Measurements from ENCODE around the gene SRGAP3. TPM values are rescaled to one million over a fixed set of nuclear protein-coding genes. Genes with fewer than 3 reads are reported as not detected.
A peak's percentile ranks its signal among the peaks of the same experiment; 100 is the strongest.

The SRGAP3 gene
- total RNA-seq, 1 experiment from 2014 or later, result 7.6 TPM

GRCh38 chr3:8981700-8982099 is 267.7 kb downstream of the SRGAP3 start:
- DNase-seq (ENCODE audit: low read depth), result no peak
- in situ Hi-C loops (cut with HindIII; ENCODE audit: low pct_unique_long_range_greater_than_20kb, low sequenced_read_pairs), result no loop called here

GRCh38 chr3:8981296-8981695 is 268.1 kb downstream of the SRGAP3 start:
- DNase-seq (ENCODE audit: low read depth), result no peak
- in situ Hi-C loops (cut with HindIII; ENCODE audit: low pct_unique_long_range_greater_than_20kb, low sequenced_read_pairs), result no loop called here

GRCh38 chr3:8980756-8981257 is 268.6 kb downstream of the SRGAP3 start:
- DNase-seq (ENCODE audit: low read depth), result no peak
- in situ Hi-C loops (cut with HindIII; ENCODE audit: low pct_unique_long_range_greater_than_20kb, low sequenced_read_pairs), result no loop called here

- in situ Hi-C loops (cut with HindIII; ENCODE audit: low pct_unique_long_range_greater_than_20kb, low sequenced_read_pairs), result no loop called here
- DNase-seq (ENCODE audit: low read depth), result no peak
Measured at GRCh38 chr3:8979262-8979661, 270.2 kb downstream of the SRGAP3 start.

DNA sequence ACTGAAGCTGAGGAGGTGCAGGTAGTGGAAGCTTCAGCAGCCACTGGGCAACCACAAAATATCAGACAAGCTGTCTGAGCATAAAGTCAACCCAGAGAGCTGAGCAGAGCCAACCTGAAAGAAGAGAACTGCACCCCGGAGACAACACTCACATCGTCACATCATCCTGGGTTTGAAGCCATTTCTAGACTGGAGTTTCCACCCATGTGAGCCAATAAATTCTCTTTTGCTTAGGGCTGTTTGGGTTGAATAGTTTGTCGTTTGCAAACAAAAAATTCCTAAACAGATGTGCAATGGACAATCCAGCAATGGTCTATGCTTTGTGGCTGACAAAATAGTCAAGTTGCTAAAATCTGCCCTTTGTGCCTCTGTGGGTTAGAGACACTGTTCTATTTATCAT is 270.9 kb downstream of the SRGAP3 start:
- no peak for DNase-seq (ENCODE audit: low read depth)
- in situ Hi-C loops (cut with HindIII; ENCODE audit: low pct_unique_long_range_greater_than_20kb, low sequenced_read_pairs), result no loop called here

DNA sequence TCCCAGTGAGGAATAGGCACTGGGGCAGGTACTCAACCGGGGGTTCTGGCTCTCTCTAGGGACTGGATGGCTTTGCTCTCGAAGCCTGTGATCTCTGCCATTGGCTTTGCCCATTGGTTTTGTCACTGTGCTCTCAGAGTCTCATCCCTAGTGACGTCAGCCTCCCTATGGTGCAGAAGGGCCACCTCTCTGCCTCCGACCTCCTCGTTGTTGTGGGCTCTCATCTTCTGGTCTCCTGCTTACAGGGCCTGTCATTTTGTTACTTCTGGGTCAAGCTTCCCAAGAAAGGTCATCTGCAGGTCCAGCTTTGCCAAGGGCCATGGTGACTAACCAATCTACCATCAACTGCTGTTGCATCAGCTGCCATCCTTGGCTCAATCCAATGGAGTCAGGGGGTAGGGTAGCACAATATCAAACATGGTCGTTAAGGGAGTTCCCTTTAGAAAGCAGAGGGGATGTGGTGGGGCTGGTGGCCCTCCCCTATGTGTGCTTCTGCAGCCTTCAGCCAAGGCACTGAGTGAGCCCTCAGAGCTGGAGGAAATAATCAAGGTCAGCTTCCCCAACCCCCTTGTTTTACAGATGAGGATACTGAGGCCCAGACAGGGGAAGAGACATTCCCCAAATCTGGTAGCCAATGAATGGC is 272.8 kb downstream of the SRGAP3 start:
- in situ Hi-C loops (cut with HindIII; ENCODE audit: low pct_unique_long_range_greater_than_20kb, low sequenced_read_pairs), result no loop called here
- no peak for DNase-seq (ENCODE audit: low read depth)

GRCh38 chr3:8975081-8976020 is 274.1 kb downstream of the SRGAP3 start:
- no peak for DNase-seq (ENCODE audit: low read depth)
- in situ Hi-C loops (cut with HindIII; ENCODE audit: low pct_unique_long_range_greater_than_20kb, low sequenced_read_pairs), result no loop called here

GRCh38 chr3:8974458-8974857 is 275.0 kb downstream of the SRGAP3 start:
- in situ Hi-C loops (cut with HindIII; ENCODE audit: low pct_unique_long_range_greater_than_20kb, low sequenced_read_pairs), result no loop called here
- no peak for DNase-seq (ENCODE audit: low read depth)

GRCh38 chr3:8972639-8973038 is 276.8 kb downstream of the SRGAP3 start:
- peak; percentile 28 for DNase-seq (ENCODE audit: low read depth)

GRCh38 chr3:8970971-8971589 is 278.4 kb downstream of the SRGAP3 start:
- peak; percentile 41 for DNase-seq (ENCODE audit: low read depth)
- in situ Hi-C loops (cut with HindIII; ENCODE audit: low pct_unique_long_range_greater_than_20kb, low sequenced_read_pairs), result no loop called here

More at GRCh38 chr3:8972639-8973038, 276.8 kb downstream of the SRGAP3 start:
- in situ Hi-C loops (cut with HindIII; ENCODE audit: low pct_unique_long_range_greater_than_20kb, low sequenced_read_pairs), result no loop called here

DNA sequence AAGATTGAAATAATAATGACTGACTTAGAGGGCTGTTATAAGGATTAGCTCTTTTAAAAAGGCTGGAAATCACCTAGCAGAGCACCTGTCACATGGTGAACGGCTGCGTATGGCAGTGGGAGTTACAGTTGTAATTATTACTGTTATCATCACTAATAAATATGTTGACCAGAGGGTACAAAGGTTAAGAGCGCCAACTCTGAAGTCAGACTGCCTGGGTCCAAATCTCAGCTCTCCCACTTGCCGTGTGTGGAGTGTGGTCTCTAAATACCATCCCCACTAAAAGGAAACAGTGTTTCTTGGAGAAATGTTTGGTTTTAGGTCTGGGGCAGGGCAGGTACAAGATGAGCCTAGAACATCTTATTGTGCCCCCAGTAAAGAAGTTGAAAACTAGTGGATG is 280.2 kb downstream of the SRGAP3 start:
- in situ Hi-C loops (cut with HindIII; ENCODE audit: low pct_unique_long_range_greater_than_20kb, low sequenced_read_pairs), result no loop called here
- no peak for DNase-seq (ENCODE audit: low read depth)

DNA sequence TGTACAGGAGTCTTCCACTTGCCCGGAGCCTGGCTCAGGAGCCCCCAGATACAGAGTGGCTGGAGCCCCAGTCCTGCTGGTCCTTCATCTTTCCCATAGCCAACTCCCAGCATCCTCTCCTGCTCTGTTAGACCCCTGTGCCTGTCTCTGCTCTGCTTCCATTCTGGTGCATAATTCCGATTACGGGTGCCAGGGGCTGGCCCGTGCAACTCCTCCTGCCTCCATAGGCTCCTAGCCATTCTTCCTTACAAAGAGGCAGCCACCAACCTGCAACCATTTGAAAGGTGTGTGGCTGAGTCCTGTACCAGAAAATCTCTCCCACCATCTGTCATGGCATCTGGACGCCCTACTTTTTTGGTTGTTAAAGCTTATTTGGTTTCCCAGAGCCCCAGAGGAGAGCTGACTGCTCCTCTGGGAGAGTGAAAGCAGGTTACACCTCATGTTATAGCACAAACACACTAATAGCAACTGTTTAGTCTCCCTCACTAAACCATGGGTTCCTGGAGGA is 281.0 kb downstream of the SRGAP3 start:
- in situ Hi-C loops (cut with HindIII; ENCODE audit: low pct_unique_long_range_greater_than_20kb, low sequenced_read_pairs), result no loop called here
- no peak for DNase-seq (ENCODE audit: low read depth)

- in situ Hi-C loops (cut with HindIII; ENCODE audit: low pct_unique_long_range_greater_than_20kb, low sequenced_read_pairs), result no loop called here
Measured at GRCh38 chr3:8967553-8967952, 281.9 kb downstream of the SRGAP3 start.

DNA sequence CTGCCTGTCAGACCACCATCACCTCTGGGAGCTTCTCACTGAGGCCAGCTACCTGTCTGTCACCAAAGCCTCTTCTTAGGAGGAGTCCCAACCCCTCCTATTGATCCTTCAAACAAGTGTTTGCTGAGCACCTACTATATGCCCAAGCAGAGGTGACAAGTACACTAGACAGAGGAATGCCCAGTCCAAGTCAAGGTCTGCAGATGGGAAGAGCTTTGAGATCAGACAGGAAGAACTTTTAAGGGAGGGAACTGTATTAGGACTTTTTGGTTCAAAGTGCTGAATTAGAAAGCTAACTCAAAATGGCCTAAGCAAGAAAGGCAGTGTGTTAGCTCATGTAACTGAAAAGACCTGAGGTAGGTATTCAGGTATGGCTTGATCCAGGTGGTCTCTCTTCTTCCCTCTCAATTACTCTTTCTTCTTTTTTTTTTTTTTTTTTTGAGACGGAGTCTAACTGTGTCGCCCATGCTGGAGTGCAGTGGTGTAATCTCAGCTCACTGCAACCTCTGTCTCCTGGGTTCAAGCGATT is 282.6 kb downstream of the SRGAP3 start:
- in situ Hi-C loops (cut with HindIII; ENCODE audit: low pct_unique_long_range_greater_than_20kb, low sequenced_read_pairs), result no loop called here
- DNase-seq (ENCODE audit: low read depth), result no peak

More at GRCh38 chr3:8967553-8967952, 281.9 kb downstream of the SRGAP3 start:
- no peak for DNase-seq (ENCODE audit: low read depth)

GRCh38 chr3:8966150-8966819 is 283.2 kb downstream of the SRGAP3 start:
- no peak for DNase-seq (ENCODE audit: low read depth)
- in situ Hi-C loops (cut with HindIII; ENCODE audit: low pct_unique_long_range_greater_than_20kb, low sequenced_read_pairs), result no loop called here

DNA sequence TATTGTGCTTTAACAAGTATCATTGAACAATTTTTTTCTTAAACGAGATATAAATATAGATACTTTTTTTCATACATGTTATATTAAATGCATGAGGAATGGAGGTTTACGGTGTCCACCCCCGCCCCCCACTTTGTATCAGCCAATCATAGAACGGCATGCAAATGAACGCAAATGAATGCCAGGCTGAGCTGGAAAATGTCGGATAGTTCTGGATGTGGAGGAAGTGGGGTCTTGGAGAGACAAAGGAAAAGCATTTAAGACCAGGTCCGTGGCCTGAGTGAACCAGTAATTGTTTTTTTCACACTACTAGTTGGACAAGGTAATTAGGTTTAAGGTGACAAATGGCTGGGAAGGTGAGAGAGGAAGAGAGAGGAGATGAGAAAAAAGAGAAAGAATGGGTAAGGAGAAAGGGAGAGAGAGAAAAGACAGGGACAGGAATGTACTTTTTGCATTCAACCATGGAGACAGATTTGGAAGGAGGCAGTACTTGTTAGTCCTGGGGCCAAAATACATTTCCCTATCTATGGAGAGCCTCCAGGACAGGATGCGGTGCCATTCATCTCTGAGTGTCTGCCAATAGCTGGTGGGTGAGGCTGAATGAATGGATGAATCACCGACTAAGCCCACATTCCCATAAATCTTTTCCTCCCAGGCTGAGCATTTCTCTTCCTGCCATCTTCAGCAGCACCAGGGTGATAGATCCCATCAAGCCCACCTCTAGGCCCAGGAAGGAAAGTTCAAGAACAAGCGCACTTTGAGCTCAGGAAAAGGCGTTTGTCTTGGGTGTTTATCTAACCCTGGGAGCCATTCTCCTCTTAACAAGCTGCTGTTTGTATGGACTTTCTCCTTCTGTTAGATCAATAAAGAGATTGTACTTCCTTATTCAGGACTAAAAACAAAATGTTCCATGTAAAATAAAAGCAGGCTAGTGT is 284.7 kb downstream of the SRGAP3 start:
- DNase-seq (ENCODE audit: low read depth), result peak; percentile 53
- in situ Hi-C loops (cut with HindIII; ENCODE audit: low pct_unique_long_range_greater_than_20kb, low sequenced_read_pairs), result no loop called here

Measured in Caki2 (cell line).